NCI-H524 (cell line): ENCODE results near the gene KLHDC3.
"Not testable (repeated sequence)": the region's sequence is repeated elsewhere in the genome, so short reads cannot be mapped to it uniquely, and the experiment has no call there.

Experiments
- DNase-seq, 2 experiments: peaks; one replicate each; lab custom pipeline; 2025; lab: John Stamatoyannopoulos, UW

The KLHDC3 gene

GRCh38 chr6:42988486-42989020 is 25.5 kb upstream of the KLHDC3 start:
- no peak for DNase-seq

- DNase-seq = no peak
Measured at GRCh38 chr6:42989923-42990322, 24.1 kb upstream of the KLHDC3 start.

- no peak for DNase-seq
Measured at GRCh38 chr6:42993445-42993844, 20.6 kb upstream of the KLHDC3 start.

GRCh38 chr6:42996513-42996912 is 17.5 kb upstream of the KLHDC3 start:
- no peak for DNase-seq

- DNase-seq = not testable (repeated sequence)
Measured at GRCh38 chr6:42998205-42998604, 15.8 kb upstream of the KLHDC3 start.

- no peak for DNase-seq
Measured at GRCh38 chr6:43001843-43002242, 12.2 kb upstream of the KLHDC3 start.

GRCh38 chr6:43005844-43006243 is 8.2 kb upstream of the KLHDC3 start:
- no peak for DNase-seq

- DNase-seq = no peak
Measured at GRCh38 chr6:43006251-43006650, 7.8 kb upstream of the KLHDC3 start.

- no peak for DNase-seq
Measured at GRCh38 chr6:43007126-43007525, 6.9 kb upstream of the KLHDC3 start.

GRCh38 chr6:43009124-43009523 is 4.9 kb upstream of the KLHDC3 start:
- DNase-seq = peak in 1 of 2 experiments; percentile 52

- DNase-seq = no peak
Measured at GRCh38 chr6:43011207-43011606, 2.8 kb upstream of the KLHDC3 start.

- no peak for DNase-seq
Measured at GRCh38 chr6:43012364-43012763, 1.7 kb upstream of the KLHDC3 start.

- no peak for DNase-seq
Measured at GRCh38 chr6:43013097-43013842, 779 bp upstream of the KLHDC3 start.

GRCh38 chr6:43014434-43014909 is 423 bp downstream of the KLHDC3 start:
- no peak for DNase-seq

- no peak for DNase-seq
Measured at GRCh38 chr6:43016176-43016942, 2.3 kb downstream of the KLHDC3 start.

GRCh38 chr6:43016943-43017334 is 2.9 kb downstream of the KLHDC3 start:
- DNase-seq = no peak

GRCh38 chr6:43019152-43019551 is 5.1 kb downstream of the KLHDC3 start:
- no peak for DNase-seq

GRCh38 chr6:43020052-43020705 is 6.1 kb downstream of the KLHDC3 start:
- DNase-seq = no peak

GRCh38 chr6:43020847-43021246 is 6.8 kb downstream of the KLHDC3 start:
- peak in 1 of 2 experiments; percentile 38 for DNase-seq

GRCh38 chr6:43021270-43022047 is 7.4 kb downstream of the KLHDC3 start, which contains the start of gene RRP36:
Gene RRP36 (plus strand): TSS chr6:43021623. CDS start chr6:43021655, 32 bp downstream.
- DNase-seq = peak in 1 of 2 experiments; percentile 60

GRCh38 chr6:43024436-43024835 is 10.4 kb downstream of the KLHDC3 start:
- DNase-seq = no peak

- DNase-seq = no peak
Measured at GRCh38 chr6:43026365-43026764, 12.3 kb downstream of the KLHDC3 start.
